Inflammatory macrophage treated with lipopolysaccharide for 1 hour (primary cell): ENCODE data around the gene AKAP13.

Experiments used
- DNase-seq, 2 donors: peaks; one replicate each; pipeline ENCODE4 v3.0.0-alpha.2; 2020 to 2022

AKAP13 gene

DNA sequence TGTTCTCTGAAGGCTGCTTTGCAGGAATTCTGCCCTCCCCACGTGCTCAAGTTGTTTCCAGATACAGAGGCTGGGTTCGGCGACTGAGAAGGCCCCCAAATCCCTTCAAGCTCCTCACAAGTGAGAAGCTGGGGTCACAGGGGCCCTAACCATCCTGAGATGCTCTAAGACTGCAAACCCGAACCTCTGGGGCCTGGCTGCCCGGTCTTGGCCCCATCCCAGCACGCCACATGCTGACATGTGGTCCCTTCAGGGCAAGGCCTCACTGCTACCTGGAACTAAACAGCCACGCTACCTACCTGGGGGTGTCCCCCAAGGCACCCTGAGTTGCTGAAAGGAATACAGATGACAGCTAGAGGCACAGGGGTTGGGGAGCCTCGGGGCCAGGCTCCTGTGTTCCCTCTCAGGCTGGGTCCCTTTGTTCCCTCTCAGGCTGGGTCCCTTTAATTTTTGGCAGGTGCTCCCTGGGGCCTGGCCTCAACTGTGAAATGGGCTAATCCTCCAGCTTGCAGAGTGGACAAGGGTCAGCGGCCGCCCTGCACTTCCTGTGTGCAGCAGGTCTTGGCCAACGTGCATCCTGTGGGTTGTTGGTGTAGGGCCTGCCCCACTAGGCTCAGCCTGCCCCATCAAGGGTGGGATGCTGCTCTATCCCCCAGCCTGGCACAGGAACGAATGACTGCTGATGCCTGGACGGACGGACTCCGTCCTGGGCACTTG lies 381.8 kb downstream of the AKAP13 start:
- no peak for DNase-seq

DNA sequence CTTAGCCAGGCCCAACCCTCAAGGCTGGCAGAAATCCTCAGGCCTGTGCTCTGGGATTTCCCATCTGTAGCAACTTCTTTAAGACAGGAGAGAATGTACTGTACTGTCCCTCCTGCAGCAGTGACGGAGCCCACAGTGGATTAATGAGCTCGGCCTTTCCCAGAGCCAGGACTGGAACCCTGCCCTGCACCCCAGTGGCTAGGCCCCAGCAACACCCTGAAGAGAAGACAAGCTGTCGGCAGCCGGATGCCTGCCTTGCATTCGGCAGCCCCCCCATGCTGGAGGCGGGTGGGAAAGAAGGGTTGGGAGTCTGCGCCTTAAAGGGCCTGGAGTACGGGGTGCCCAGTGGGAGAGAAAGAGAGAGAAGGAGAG lies 382.3 kb downstream of the AKAP13 start:
- DNase-seq, result no peak

- DNase-seq, result no peak
These were observed 382.8 kb downstream of the AKAP13 start for GRCh38 chr15:85763157-85763556.

GRCh38 chr15:85763673-85764633 lies 383.6 kb downstream of the AKAP13 start:
- DNase-seq, result no peak

GRCh38 chr15:85764649-85765277 lies 384.4 kb downstream of the AKAP13 start:
- DNase-seq, result no peak

DNA sequence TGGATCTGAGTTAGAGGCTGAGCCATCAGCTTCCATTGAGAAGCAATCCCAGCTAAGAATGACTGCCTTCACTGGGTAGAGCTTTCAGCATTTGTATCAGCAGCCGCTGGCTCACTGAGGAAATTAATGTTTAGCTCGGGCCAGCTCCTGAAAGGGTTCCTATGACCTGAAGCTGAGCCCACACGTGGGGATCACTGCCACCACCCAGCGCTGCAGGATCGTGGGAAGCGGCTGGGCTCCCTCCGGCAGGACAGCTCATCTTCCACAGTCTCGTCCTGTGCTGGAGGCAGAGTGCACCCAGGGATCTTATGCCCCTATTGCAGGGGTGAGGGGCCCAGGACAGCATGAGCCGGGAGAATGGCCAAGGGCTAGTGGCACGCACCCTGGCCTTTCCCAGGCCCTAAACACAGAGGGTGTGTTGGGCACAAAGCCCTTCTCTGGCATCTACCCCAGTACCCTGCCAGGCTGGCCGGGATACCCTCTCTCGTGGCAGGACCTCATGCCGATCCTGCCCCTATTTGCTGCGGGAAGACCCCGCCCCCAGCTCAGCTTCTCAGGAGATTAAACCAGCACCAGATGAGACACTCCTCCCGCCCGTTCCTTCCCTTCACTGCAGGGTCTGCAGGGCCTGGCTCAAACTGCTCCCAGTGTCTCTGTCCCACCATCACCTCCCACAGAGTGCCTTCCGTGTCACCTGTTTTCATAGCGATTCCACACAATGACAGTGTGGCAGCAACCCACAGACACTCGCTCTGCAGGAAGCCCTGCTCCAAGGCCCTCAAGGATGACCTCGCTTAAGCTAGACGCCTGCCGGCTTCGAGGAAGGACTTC lies 385.8 kb downstream of the AKAP13 start:
- DNase-seq, result no peak

GRCh38 chr15:85767785-85768529 lies 387.6 kb downstream of the AKAP13 start:
- DNase-seq, result no peak

- no peak for DNase-seq
These were observed 388.3 kb downstream of the AKAP13 start for GRCh38 chr15:85768595-85769168.

GRCh38 chr15:85769182-85769900 lies 388.9 kb downstream of the AKAP13 start:
- DNase-seq, result no peak

DNA sequence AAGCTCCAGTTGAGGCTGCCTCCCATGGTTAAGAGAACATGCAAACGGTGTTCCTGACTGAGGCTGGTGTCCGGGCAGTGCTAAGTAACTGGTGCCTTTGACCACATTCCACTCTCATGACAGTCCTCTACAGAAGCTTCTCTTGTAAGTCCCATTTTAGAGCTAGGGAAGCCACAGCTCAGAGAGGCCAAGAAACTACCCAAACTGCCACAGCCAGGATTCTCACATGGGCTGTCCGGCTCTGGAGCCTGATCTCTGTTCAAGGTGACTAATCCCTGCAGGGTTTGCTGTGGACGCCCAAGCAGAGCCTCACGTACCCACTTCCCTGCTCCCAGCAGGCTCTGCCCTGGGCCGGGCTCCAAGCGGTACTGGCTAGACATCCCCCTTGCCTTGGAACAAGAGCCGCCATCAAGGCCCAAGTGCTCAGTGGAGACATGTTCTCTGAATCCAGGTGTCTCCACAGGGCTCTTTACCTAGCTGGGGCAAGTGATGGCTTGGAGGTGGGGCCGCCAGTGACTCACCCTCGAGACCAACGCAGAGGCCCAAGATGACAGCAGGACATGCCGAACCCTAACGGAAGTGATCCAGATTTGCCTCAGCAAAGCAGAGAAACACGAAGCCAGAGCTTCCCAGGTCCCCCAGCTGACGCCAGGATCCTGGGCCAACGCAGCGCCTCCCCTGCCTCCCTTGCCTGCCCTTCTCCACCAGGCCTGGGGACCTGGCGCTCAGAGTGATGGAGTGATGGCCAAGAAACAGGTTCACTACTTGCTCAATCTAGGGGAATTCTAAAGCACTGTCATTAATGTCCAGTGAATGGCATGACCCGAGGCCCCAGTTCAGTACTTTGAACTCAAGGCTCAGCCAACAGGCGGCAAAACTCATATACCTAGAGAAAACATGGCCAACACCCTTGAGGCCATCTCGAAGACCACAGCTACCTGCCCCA lies 390.0 kb downstream of the AKAP13 start:
- DNase-seq, result no peak

DNA sequence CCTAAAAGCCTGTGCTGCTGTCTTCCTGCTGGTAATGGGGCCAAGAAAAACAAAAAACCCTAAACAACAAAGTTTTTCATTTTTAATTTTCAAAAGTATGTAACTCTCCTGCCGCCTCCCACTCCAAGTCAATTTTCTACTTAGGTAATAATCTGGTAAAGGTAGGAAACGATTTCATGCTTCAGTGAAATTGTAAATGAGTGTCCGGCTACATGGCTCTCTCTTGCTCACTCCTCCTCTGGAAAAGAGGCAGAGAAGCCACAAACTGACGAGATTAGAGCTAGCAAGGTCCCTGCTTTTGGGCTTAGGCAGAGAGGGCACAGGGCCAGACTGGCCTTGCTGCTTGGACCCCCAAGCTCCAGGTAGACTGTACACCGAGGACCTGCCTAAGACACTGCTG lies 390.9 kb downstream of the AKAP13 start:
- DNase-seq, result no peak

GRCh38 chr15:85771781-85772445 lies 391.5 kb downstream of the AKAP13 start:
- no peak for DNase-seq

DNA sequence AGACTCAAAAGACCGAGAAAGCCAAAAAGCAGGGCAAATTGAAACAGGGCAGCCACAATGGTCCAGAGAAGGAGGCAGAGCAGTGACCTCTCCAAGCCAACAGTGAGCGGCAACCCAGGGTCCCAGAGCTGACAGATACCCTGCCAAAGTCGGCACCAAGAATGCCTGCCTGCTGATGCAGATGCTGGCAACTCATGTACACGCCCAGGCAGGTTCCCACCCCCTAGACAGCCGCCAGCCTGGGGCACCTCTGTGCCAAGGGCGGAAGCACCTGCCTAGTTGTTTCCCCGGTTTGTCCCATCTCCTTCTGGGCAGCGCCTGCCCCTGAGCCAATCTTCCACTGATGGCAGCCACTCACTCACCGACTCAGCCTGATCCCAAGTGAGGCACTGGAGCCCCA lies 392.3 kb downstream of the AKAP13 start:
- no peak for DNase-seq

- no peak for DNase-seq
These were observed 392.8 kb downstream of the AKAP13 start for GRCh38 chr15:85773249-85773648.

GRCh38 chr15:85773970-85774369 lies 393.6 kb downstream of the AKAP13 start:
- DNase-seq, result no peak

DNA sequence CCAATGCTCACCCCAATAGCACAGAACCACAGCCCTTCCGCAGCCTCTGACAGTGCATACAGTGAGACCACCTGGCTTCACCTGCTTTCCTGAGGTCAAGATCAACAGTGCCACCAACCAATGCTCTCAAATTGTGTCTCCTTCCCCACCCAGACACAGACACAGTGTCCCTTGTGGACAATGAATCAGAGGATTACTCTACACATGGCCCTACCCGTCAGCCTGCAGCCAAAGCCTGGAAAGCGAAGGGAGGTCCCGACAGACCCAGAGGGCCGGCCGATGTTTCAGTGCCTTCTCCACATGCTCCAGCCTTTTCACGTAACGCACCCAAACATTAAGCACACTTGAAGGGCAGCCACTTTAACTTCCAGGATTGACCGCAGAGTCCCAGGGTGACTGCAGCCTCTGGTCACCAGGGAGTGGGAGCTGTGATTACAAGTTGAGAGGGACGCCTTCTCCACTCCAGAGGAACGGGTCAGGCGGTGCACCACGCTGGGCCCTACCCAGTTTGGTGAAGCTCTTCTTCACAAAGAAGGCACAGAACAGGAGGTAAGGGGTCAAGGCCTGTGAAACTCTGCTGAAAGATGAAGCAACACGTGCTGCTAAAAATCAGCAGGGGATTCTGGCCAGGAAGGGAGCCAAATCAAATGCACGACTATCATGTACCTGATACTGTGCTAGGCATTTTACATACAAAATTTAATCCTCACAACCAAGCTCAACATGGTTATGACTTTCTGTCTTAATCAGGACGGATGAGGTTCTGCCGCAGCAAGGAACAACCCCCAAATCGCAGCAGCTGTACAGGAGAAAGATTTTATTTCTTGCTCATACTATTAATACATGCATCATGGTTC lies 397.1 kb downstream of the AKAP13 start:
- no peak for DNase-seq

- no peak for DNase-seq
These were observed 397.8 kb downstream of the AKAP13 start for GRCh38 chr15:85778107-85778776.

DNA sequence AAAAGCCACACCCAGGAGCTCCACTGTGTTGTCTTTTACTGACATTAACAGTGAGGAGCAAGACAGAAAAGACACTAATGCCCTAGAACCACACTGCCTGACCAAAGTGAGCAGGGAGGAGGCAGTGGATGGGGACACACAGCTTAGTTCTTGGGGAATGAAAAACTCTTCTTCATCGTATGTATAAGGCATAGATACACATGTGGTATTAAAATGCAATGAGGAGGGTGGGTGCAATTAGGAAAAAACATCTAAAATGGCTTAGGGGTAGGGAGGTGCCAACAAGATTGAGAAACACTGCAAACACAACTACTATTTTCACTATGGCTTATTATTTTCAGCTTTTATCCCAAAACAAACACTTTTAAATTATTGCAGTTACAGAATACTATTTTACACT lies 398.8 kb downstream of the AKAP13 start:
- no peak for DNase-seq
